Body of pancreas (tissue), 4 donors: ENCODE data around the gene RPH3AL.

Source experiments
- POLR2A ChIP-seq, 3 donors: fragments of 450-650 bp; IDR thresholded peaks; one replicate each; pipeline ENCODE4 v1.6.1; 2016; ENCODE audit warnings: antibody characterized with exemption in 3 of 3, mild to moderate bottlenecking in 2 of 3
- TF ChIP-seq, protein P1 (sequence below), 7 experiments: fragments of 450-650 bp in 4 of 7; fragments of 200-600 bp in 3 of 7; sonication (generic) in 3 of 7; IDR thresholded peaks; one replicate each; pipeline ENCODE4 v1.5.1; 2016 to 2019; ENCODE audit warnings: antibody characterized with exemption in 7 of 7

DNA sequence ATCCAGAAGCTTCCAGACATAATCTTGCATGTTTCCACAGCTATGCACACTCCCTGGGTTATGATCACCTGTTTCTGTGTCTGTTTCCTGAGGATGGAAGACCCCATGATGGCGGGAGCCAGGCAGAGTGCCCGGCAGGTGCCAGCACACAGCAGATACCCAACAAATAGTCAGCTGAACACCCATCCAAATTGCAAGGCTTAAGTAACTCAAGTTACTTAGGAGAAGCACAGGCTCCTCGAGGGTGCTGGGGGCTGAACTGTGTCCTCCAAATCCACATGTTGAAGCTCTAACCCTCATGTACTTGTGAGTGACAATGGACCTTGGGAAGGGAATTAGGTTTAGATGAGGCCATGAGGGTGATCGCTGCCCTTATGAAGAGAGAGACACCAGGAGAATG lies 91.7 kb downstream of the RPH3AL start:
- TF ChIP-seq, protein P1, sequence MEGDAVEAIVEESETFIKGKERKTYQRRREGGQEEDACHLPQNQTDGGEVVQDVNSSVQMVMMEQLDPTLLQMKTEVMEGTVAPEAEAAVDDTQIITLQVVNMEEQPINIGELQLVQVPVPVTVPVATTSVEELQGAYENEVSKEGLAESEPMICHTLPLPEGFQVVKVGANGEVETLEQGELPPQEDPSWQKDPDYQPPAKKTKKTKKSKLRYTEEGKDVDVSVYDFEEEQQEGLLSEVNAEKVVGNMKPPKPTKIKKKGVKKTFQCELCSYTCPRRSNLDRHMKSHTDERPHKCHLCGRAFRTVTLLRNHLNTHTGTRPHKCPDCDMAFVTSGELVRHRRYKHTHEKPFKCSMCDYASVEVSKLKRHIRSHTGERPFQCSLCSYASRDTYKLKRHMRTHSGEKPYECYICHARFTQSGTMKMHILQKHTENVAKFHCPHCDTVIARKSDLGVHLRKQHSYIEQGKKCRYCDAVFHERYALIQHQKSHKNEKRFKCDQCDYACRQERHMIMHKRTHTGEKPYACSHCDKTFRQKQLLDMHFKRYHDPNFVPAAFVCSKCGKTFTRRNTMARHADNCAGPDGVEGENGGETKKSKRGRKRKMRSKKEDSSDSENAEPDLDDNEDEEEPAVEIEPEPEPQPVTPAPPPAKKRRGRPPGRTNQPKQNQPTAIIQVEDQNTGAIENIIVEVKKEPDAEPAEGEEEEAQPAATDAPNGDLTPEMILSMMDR (IDR thresholded peaks at IDR 0.05), result no peak
- TF ChIP-seq POLR2A (IDR thresholded peaks at IDR 0.05), result no peak
